SU-DHL-6 (cell line): ENCODE data around the gene SMYD1.

Source experiments
- H2AFZ ChIP-seq: fragments of 200-600 bp; sonication (generic); 2 replicates; pipeline ENCODE4 v1.6.1; 2014; ENCODE audit warnings: low read depth, mild to moderate bottlenecking, moderate library complexity, mixed read lengths, antibody characterized with exemption, low read length; ENCODE audit not compliant: severe bottlenecking
- H3F3A ChIP-seq: fragments of 200-600 bp; shearing (Covaris generic); 2 replicates; pipeline ENCODE4 v1.6.0; 2016; ENCODE audit warnings: antibody characterized with exemption, mild to moderate bottlenecking; ENCODE audit not compliant: insufficient read depth
- H3K27ac ChIP-seq: fragments of 200-600 bp; sonication (generic); 2 replicates; pipeline ENCODE4 v1.5.1; 2016; ENCODE audit warnings: low read depth, mild to moderate bottlenecking, low read length, moderate library complexity, mixed read lengths
- H3K27me3 ChIP-seq: fragments of 200-600 bp; sonication (generic), shearing (Covaris generic); 2 replicates; pipeline ENCODE4 v1.6.0; 2014; ENCODE audit warnings: mild to moderate bottlenecking, low read length
- H3K36me3 ChIP-seq: fragments of 200-600 bp; sonication (generic); 2 replicates; pipeline ENCODE4 v1.6.1; 2014; ENCODE audit warnings: mild to moderate bottlenecking, low read length, mixed read lengths
- H3K4me2 ChIP-seq: fragments of 300-600, 200-600 bp; shearing (Covaris generic), sonication (generic); 2 replicates; pipeline ENCODE4 v1.6.0; 2014; ENCODE audit warnings: low read length, low read depth, mild to moderate bottlenecking; ENCODE audit not compliant: poor library complexity, severe bottlenecking
- H3K4me3 ChIP-seq: fragments of 200-600 bp; sonication (generic); 2 replicates; pipeline ENCODE4 v1.5.1; 2014; ENCODE audit warnings: antibody characterized with exemption, low read length, mild to moderate bottlenecking, mixed read lengths; ENCODE audit not compliant: insufficient read depth, poor library complexity, severe bottlenecking
- H3K79me2 ChIP-seq: fragments of 200-600 bp; sonication (generic); 2 replicates; pipeline ENCODE4 v1.6.1; 2014; ENCODE audit warnings: mild to moderate bottlenecking, low read length, moderate library complexity; ENCODE audit not compliant: insufficient read depth
- H3K9ac ChIP-seq: fragments of 200-600 bp; sonication (generic); 2 replicates; pipeline ENCODE4 v1.7.0; 2014; ENCODE audit warnings: mild to moderate bottlenecking, low read length
- H3K9me2 ChIP-seq: fragments of 200-600 bp; sonication (generic); replicated peaks from 2 replicates; pipeline ENCODE4 v1.6.1; 2014; ENCODE audit warnings: low read length; ENCODE audit not compliant: insufficient read depth
- H3K9me3 ChIP-seq: fragments of 200-600 bp; sonication (generic); 2 replicates; pipeline ENCODE4 v1.6.1; 2014; ENCODE audit warnings: low read length, mixed read lengths; ENCODE audit not compliant: insufficient read depth
- H4K20me1 ChIP-seq: fragments of 200-600 bp; sonication (generic); 2 replicates; pipeline ENCODE4 v1.6.1; 2014; ENCODE audit warnings: low read depth, mild to moderate bottlenecking, antibody characterized with exemption, low read length, moderate library complexity, mixed read lengths
- EZH2phosphoT487 ChIP-seq: fragments of 200-600 bp; sonication (generic), shearing (Covaris generic); conservative IDR thresholded peaks from 2 replicates; pipeline ENCODE4 v1.6.1; 2018; ENCODE audit warnings: mild to moderate bottlenecking, antibody characterized with exemption, low read length, moderate library complexity, mixed read lengths
- TF ChIP-seq, protein P1 (sequence below): fragments of 200-600 bp; sonication (generic); IDR thresholded peaks from one replicate; pipeline ENCODE4 v1.5.1; 2017; ENCODE audit warnings: antibody characterized with exemption, mild to moderate bottlenecking, low read length, moderate library complexity; ENCODE audit not compliant: insufficient read depth, poor library complexity, severe bottlenecking

SMYD1 gene

DNA sequence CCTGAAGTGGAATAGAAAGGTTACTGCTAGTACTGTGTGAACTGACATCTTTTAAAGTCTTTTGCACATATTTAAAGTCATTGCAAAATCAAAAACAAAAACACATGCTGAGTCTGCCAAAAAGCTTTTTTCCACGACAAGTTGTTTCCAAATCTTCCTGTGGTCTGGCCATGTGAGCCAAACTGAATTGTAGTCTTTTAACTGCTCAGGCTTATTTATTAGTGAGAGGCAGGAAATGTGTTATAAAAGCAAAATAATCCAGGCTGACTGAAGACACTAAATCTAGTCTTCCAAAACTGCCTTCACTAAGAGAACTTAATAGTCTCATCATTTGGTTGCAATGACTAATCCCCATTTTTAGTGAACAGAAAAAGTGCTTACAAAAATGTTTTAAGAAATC is 14.3 kb upstream of the SMYD1 start:
- H3K79me2 ChIP-seq = peaks cover 50% of the 10 kb centered on the region
- no peak overlapping the region for H3K27ac ChIP-seq
- H3K4me3 ChIP-seq = no peak overlapping the region
- peak overlapping the region; percentile 88 for H3K4me2 ChIP-seq
- H2AFZ ChIP-seq = no peak overlapping the region
- no peaks in the 10 kb centered on the region for H3K9me2 ChIP-seq
- no peaks in the 10 kb centered on the region for H4K20me1 ChIP-seq
- peaks cover 8% of the 10 kb centered on the region; the same call in 1 of the 2 replicates for H3K36me3 ChIP-seq
- no peaks in the 10 kb centered on the region for H3K9me3 ChIP-seq
- TF ChIP-seq EZH2phosphoT487 = no peak
- TF ChIP-seq, protein P1, sequence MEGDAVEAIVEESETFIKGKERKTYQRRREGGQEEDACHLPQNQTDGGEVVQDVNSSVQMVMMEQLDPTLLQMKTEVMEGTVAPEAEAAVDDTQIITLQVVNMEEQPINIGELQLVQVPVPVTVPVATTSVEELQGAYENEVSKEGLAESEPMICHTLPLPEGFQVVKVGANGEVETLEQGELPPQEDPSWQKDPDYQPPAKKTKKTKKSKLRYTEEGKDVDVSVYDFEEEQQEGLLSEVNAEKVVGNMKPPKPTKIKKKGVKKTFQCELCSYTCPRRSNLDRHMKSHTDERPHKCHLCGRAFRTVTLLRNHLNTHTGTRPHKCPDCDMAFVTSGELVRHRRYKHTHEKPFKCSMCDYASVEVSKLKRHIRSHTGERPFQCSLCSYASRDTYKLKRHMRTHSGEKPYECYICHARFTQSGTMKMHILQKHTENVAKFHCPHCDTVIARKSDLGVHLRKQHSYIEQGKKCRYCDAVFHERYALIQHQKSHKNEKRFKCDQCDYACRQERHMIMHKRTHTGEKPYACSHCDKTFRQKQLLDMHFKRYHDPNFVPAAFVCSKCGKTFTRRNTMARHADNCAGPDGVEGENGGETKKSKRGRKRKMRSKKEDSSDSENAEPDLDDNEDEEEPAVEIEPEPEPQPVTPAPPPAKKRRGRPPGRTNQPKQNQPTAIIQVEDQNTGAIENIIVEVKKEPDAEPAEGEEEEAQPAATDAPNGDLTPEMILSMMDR = no peak
- H3K9ac ChIP-seq = no peak overlapping the region
- H3K27me3 ChIP-seq = no peaks in the 10 kb centered on the region
- peaks cover 29% of the 10 kb centered on the region; the same call in 1 of the 2 replicates for H3F3A ChIP-seq

DNA sequence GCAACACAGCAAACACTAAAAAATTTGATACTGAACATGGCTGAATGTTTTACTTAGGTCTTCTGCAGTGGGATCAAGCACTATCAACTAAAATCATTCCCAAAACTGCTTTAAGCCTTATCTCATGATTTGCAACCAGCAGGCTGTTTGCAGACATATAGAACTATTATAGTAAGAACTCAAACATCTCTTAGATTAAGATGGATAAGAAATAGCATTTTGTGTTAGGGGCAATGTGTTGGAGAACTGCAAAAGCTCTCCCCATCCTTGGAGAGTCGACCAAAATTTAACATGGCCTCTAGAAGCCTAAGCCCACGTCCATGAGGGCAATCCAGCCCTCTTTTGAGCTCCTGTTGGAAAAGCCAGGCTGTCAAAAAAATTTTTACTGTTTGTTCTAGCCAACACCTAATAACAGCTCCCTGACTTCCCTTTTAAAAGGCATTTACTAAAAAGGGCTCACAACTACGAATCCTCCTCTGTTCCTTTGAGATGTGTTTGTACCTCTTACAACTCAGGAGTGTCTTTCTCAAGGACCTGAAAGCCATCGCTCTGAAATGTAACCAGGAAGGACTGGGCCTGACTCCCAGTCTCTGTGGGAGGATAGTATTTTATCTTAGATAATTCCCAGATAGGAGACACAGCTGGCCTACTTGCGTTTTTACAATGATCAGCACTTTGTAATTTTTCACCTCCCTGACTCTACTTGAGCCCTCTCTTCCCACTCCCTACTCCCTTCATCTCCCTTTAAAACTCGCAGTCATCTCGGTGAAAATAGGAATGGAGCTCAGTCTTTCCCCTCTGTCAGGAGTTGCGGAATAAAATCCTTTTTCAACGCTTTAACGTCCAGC is 13.5 kb upstream of the SMYD1 start:
- Histone ChIP-seq H3F3A (peaks cover 29% of the 10 kb centered on the region; the same call in 1 of the 2 replicates), H3K79me2 (peaks cover 50% of the 10 kb centered on the region), H4K20me1 (no peaks in the 10 kb centered on the region), H3K27me3 (no peaks in the 10 kb centered on the region), H2AFZ (no peak overlapping the region), H3K27ac (0 out of 2 replicates have a peak overlapping the region, but pooled peaks have one; percentile 71), H3K9me2 (no peaks in the 10 kb centered on the region), H3K4me2 (peak overlapping the region; percentile 88), H3K9me3 (no peaks in the 10 kb centered on the region), H3K9ac (peak overlapping the region; percentile 97), H3K36me3 (peaks cover 8% of the 10 kb centered on the region; the same call in 1 of the 2 replicates), H3K4me3 (peak overlapping the region; percentile 91)
- no peak for TF ChIP-seq EZH2phosphoT487
- TF ChIP-seq, protein P1 = no peak

DNA sequence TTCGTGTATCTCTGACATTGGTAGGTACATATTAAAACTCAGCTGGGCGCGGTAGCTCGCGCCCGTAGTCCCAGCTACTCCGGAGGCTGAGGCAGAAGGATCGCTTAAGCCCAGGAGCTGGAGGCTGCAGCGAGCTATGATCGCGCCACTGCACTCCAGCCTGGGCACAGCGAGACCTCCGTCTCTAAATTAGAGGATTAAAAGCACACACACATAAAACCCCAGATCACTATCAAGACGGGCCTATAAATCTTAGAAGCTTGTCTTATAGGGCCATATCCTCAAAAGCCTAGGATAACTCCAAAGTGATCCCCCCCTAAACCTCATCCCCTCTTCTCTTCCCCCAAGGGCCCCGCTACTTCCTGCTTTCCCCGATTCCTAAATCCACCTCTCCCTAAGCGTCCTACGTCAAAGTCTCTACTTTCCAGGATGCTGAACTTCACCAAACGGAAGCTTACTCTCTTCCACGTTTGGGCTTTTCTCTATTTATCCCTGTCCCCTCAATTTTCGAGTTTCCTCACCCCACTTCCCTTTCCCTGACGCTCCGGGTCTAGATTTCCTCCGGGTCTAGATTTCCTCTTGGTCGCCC is 12.7 kb upstream of the SMYD1 start:
- peak overlapping the region; percentile 71 for H3K27ac ChIP-seq
- H3K9me2 ChIP-seq = no peaks in the 10 kb centered on the region

More for the DNA sequence above, 12.7 kb upstream of the SMYD1 start:
- Histone ChIP-seq H3K9me3 (no peaks in the 10 kb centered on the region), H3K9ac (peak overlapping the region; percentile 97), H3K4me3 (peak overlapping the region; percentile 91), H2AFZ (peak overlapping the region; percentile 68), H3K79me2 (peaks cover 48% of the 10 kb centered on the region), H3K4me2 (peak overlapping the region; percentile 88), H3K27me3 (no peaks in the 10 kb centered on the region), H4K20me1 (no peaks in the 10 kb centered on the region), H3K36me3 (peaks cover 8% of the 10 kb centered on the region; the same call in 1 of the 2 replicates), H3F3A (peaks cover 29% of the 10 kb centered on the region; the same call in 1 of the 2 replicates)
- TF ChIP-seq, protein P1 = no peak
- TF ChIP-seq EZH2phosphoT487 = no peak
